Measurements from ENCODE around the gene KISS1R.
A peak's percentile ranks its signal among the peaks of the same experiment; 100 is the strongest.

Gene KISS1R

DNA sequence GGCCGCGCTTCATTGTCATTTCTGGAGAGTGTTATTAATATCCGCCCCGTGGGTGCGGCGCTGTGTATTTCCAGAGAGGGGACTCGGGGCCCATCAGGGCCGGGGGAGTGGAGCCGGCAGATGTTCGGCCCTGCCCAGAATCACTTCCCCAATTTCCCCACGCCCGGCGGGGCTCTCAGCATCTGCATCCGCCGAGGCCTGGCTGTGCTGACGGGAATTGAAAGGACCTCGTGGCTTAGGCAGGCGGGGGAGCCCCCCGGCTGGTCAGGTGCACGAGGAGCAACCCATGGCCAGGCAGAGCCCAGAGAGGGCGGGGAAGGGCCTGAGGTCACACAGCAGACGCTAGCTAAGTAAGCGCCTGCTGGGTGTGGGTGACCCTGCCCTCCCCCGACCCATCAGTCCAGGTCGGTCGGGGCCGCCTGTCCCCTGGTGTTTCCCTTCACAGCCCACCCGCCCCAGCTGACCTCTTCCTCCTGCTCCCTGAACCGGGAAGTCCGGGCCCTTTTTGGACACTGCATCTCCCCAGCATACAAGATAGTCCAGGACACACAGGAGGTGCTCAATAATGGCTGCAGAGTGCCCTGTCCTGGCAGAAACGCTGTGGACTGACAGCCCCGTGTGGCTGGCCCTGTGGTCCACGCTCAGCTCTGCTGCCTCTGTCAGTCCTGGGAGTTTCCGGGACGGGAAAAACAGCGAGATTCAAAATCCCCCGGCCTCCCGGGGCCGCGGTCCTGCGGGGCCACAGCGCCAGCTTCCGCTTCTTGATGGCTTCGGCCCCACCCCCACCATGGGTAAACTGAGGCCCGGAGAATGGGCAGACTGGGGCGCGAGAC lies 30.8 kb downstream of the KISS1R start:
- TF ChIP-seq, protein P1, sequence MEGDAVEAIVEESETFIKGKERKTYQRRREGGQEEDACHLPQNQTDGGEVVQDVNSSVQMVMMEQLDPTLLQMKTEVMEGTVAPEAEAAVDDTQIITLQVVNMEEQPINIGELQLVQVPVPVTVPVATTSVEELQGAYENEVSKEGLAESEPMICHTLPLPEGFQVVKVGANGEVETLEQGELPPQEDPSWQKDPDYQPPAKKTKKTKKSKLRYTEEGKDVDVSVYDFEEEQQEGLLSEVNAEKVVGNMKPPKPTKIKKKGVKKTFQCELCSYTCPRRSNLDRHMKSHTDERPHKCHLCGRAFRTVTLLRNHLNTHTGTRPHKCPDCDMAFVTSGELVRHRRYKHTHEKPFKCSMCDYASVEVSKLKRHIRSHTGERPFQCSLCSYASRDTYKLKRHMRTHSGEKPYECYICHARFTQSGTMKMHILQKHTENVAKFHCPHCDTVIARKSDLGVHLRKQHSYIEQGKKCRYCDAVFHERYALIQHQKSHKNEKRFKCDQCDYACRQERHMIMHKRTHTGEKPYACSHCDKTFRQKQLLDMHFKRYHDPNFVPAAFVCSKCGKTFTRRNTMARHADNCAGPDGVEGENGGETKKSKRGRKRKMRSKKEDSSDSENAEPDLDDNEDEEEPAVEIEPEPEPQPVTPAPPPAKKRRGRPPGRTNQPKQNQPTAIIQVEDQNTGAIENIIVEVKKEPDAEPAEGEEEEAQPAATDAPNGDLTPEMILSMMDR (IDR thresholded peaks at IDR 0.05; ENCODE audit: borderline replicate concordance, insufficient read depth, low read depth, low read length) = no peak
- peak overlapping the region; percentile 47 for H3K4me3 ChIP-seq (ENCODE audit: low read depth, low read length)

DNA sequence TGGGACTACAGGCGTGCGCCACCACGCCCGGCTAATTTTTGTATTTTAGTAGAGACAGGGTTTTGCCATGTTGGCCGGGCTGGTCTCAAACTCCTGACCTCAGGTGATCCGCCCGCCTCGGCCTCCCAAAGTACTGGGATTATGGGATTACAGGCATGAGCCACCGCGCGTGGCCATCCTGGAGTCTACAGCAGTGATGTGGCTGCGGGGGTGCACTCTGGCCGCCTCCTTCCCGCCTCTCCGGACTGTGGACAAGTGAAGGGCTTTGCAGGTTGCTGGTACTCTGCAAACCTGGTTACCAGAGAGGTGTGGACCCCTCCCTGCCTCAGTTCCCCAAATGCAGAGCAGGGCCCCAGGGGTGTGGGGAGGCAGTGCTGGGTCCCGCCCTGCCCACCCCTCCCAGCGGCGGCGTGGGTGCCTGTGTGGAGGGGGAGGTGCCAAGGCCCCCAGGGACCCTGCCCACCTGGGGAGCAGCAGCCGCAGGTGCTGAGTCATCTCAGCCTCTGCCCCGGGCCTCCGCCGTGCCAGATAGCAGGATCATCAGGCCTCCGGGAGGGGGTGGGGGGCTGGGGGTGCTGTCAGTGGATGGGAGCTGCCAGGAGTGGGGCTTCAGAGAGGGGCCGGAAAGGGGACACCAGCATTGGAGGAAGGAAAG lies 31.8 kb downstream of the KISS1R start:
- H3K4me3 ChIP-seq (ENCODE audit: low read depth, low read length) = no peak overlapping the region
- TF ChIP-seq, protein P1 (IDR thresholded peaks at IDR 0.05; ENCODE audit: borderline replicate concordance, insufficient read depth, low read depth, low read length) = no peak

DNA sequence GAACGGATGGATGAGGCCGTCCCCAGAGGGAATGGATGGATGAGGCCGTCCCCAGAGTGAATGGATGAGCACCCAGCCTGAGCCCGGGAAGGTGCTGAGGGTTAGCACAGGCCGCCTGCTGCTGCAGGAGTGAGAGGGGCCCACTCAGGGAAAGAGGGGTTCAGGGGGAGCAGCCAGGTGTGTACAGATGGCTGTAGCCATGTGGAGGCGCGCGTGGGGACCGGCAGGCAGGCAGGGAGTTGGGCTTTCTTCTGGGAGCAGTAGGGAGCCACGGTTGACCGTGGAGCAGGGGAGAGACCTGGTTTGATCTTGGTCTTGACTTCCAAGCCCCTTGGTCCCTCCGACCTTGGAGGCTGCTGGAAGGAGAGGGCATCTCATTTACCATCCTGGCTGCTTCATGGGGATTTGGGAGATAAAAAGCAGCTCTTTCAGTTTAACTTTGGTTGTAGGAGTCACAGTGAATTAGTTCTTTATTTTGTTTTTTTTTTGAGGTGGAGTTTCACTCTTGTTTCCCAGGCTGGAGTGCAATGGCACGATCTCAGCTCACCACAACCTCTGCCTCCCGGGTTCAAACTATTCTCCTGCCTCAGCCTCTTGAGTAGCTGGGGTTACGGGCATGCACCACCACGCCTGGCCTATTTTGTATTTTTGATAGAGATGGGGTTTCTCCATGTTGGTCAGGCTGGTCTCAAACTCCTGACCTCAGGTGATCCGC lies 33.4 kb downstream of the KISS1R start:
- peak overlapping the region; percentile 16 for H3K4me3 ChIP-seq (ENCODE audit: low read depth, low read length)
- TF ChIP-seq, protein P1 (IDR thresholded peaks at IDR 0.05; ENCODE audit: borderline replicate concordance, insufficient read depth, low read depth, low read length) = no peak

DNA sequence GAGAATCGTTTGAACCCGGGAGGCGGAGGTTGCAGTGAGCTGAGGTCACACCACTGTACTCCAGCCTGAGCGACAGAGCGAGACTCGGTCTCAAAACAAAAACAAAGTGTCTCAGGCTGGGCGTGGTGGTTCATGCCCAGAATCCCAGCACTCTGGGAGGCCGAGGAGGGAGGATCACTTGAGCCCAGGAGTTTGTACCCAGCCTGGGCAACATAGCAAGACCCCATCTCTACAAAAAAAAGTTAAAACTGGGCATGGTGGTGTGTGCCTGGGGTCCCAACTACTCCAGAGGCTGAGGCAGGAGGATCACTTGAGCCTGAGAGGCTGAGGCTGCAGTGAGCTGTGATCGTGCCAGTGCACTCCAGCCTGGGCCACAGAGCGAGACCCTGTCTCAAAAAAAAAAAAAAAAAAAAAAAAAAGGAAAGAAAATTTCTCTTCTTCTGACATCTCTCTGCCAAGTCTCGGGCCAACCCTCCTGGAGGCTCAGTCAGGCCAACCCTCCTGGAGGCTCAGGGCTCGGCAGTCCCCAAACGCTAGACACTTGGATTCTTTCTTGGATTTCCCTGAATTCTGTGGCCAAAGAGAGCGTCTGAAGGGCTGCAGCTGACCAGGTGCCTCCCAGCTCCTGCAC lies 35.0 kb downstream of the KISS1R start:
- TF ChIP-seq, protein P1 (IDR thresholded peaks at IDR 0.05; ENCODE audit: borderline replicate concordance, insufficient read depth, low read depth, low read length) = no peak
- H3K4me3 ChIP-seq (ENCODE audit: low read depth, low read length) = peak overlapping the region; percentile 53

DNA sequence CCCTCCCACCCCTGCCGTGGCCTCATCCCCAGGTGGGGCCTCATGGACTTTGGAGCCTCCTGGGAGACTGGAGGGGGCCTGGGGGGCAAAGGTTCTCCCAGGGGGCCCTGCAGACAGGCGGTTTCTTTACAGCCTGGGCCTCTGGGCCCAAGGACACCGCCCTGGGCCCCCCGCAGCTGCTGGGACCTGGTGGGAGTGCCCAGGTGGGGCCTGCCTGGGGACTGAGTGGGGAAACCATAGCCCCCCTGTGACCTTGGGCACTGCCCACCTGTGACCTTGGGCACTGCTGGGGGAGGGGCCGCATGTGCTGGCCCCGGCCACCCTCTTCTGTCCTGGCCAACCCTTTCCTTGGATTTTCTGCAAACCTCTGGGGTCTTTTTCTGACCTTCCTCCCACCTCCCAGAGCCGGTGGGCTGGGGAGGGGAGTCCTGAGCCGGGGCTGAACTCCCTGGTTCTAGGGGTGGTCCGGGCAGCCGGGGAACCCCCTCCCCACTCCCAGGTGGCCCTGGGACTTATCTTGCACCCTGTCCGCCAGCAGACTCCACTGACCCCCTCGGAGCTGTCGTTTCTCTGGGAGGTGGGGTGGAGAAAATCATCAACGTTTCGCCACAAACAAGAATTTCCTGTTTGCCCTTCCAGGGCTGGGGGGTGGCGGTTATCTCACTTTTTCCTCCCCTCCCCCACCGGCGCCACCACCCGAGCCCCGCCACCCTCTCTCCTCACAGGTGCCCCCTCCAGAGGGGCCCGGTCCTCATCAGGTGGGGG lies 35.7 kb downstream of the KISS1R start:
- TF ChIP-seq, protein P1 (IDR thresholded peaks at IDR 0.05; ENCODE audit: borderline replicate concordance, insufficient read depth, low read depth, low read length) = no peak
- H3K4me3 ChIP-seq (ENCODE audit: low read depth, low read length) = peak overlapping the region; percentile 53

All from GM12875 (cell line).